K562 (cell line): Measurements from ENCODE around the gene ATAD3C. TPM values are rescaled to one million over a fixed set of nuclear protein-coding genes. Genes with fewer than 3 reads are reported as not detected.

Source experiments
- ATAC-seq: fragments of 200-7000 bp; cut with Tn5 transposase; 3 replicates; pipeline ENCODE4 v1.9.1; 2020; ENCODE audit warnings: moderate library complexity
- BruUV-seq: library from RNA; stranded (reverse); fragments of 400-500 nt; replicated peaks from 2 replicates; lab custom pipeline; 2021; lab: Mats Ljungman, UMichigan
- CTCF ChIA-PET: fragments of 300-600 bp; formaldehyde crosslinking; extraction: SDS; loops from one replicate; lab custom pipeline; 2021; ENCODE audit warnings: low intra/inter-chr PET ratio; lab: Yijun Ruan, JAX
- POLR2A ChIA-PET: fragments of 300-600, 350-650 bp; sonication (Branson Sonifier 250); formaldehyde crosslinking; extraction: SDS; loops from one replicate; lab custom pipeline; 2021; ENCODE audit warnings: antibody characterized with exemption, inconsistent platforms; lab: Yijun Ruan, JAX
- DNase-seq, 4 experiments: peaks; one replicate each; pipeline versions ENCODE4 v3.0.0 to v3.0.0-alpha.2; 2011 to 2018; ENCODE audit warnings: low spot score in 3 of 4, mixed read lengths in 3 of 4; ENCODE audit errors: extremely low read depth in 1 of 4
- FAIRE-seq: peaks from 2 replicates; lab custom pipeline; 2011; peaks lifted over from hg19 to GRCh38; lab: Jason Lieb, UNC
- H2AFZ ChIP-seq: 2 replicates; pipeline ENCODE4 v1.6.0; 2011; ENCODE audit warnings: low read depth, low read length, control low read depth, inconsistent platforms
- H3K27ac ChIP-seq: fragments of 200-600 bp; 3 replicates; pipeline ENCODE4 v1.8.0; 2011; ENCODE audit warnings: low read depth, mild to moderate bottlenecking, control low read depth, inconsistent platforms, low read length, moderate library complexity, mixed read lengths; ENCODE audit errors: extremely low read depth
- H3K27me3 ChIP-seq, 2 experiments: fragments of 300-600 bp in 1 of 2; 2 replicates in 1 of 2; 3 replicates in 1 of 2; pipeline versions ENCODE4 v1.6.0 to v1.8.0; 2011; ENCODE audit warnings: inconsistent platforms in 2 of 2, low read length in 2 of 2, mild to moderate bottlenecking in 1 of 2, mixed read lengths in 1 of 2, moderate library complexity in 1 of 2; ENCODE audit not compliant: control insufficient read depth in 2 of 2, insufficient read depth in 2 of 2
- H3K36me3 ChIP-seq: fragments of 300-600 bp; 3 replicates; pipeline ENCODE4 v1.8.0; 2011; ENCODE audit warnings: mild to moderate bottlenecking, low read length, inconsistent platforms; ENCODE audit not compliant: control insufficient read depth, insufficient read depth
- H3K4me1 ChIP-seq, 2 experiments: fragments of 200-600 bp in 1 of 2; replicated peaks in 1 of 2; 2 replicates in 1 of 2; 3 replicates in 1 of 2; pipeline versions ENCODE4 v1.5.1 to v1.8.0; 2011; ENCODE audit warnings: inconsistent platforms in 2 of 2, low read length in 2 of 2, mild to moderate bottlenecking in 1 of 2, mixed read lengths in 1 of 2, moderate library complexity in 1 of 2; ENCODE audit not compliant: control insufficient read depth in 2 of 2, insufficient read depth in 2 of 2
- H3K4me2 ChIP-seq: 2 replicates; pipeline ENCODE4 v1.6.1; 2011; ENCODE audit warnings: low read length, control low read depth, inconsistent platforms, mixed read lengths; ENCODE audit not compliant: insufficient read depth
- H3K4me3 ChIP-seq: fragments of 200-600 bp; sonication (generic), shearing (Covaris generic); 2 replicates; pipeline ENCODE4 v1.5.1; 2016; ENCODE audit warnings: control low read depth, inconsistent platforms
- H3K79me2 ChIP-seq: fragments of 200-600 bp; 3 replicates; pipeline ENCODE4 v1.8.0; 2011; ENCODE audit warnings: low read length, inconsistent platforms; ENCODE audit not compliant: control insufficient read depth, insufficient read depth
- H3K9ac ChIP-seq, 2 experiments: 2 replicates each; pipeline versions ENCODE4 v1.6.0 to v1.6.1; 2011; ENCODE audit warnings: low read depth in 2 of 2, low read length in 2 of 2, control low read depth in 1 of 2, inconsistent platforms in 1 of 2, mild to moderate bottlenecking in 1 of 2, mixed read lengths in 1 of 2; ENCODE audit not compliant: insufficient read depth in 1 of 2
- H3K9me1 ChIP-seq: one replicate; pipeline ENCODE4 v1.6.0; 2011; ENCODE audit warnings: inconsistent platforms, mild to moderate bottlenecking, low read length, moderate library complexity; ENCODE audit not compliant: control insufficient read depth, insufficient read depth
- H3K9me3 ChIP-seq: replicated peaks from 2 replicates; pipeline ENCODE4 v1.5.1; 2011; ENCODE audit warnings: low read depth, low read length, inconsistent platforms; ENCODE audit not compliant: control insufficient read depth, insufficient read depth
- H4K20me1 ChIP-seq: replicated peaks from 2 replicates; pipeline ENCODE4 v1.6.1; 2011; ENCODE audit warnings: low read length, inconsistent platforms, mixed read lengths; ENCODE audit not compliant: control insufficient read depth, insufficient read depth
- KDM4B ChIP-seq, 2 experiments: fragments of 450-650 bp in 1 of 2; sonication (generic) in 1 of 2; IDR thresholded peaks; 2 replicates each; pipeline ENCODE4 v1.6.1; 2016 to 2017; ENCODE audit warnings: borderline replicate concordance in 2 of 2, antibody characterized with exemption in 1 of 2, low read depth in 1 of 2, mild to moderate bottlenecking in 1 of 2
- LEF1 ChIP-seq: fragments of 450-650 bp; IDR thresholded peaks from 2 replicates; pipeline ENCODE4 v1.6.1; 2016; ENCODE audit warnings: mild to moderate bottlenecking
- POLR2G ChIP-seq: fragments of 200-400 bp; formaldehyde crosslinking; IDR thresholded peaks from 2 replicates; pipeline ENCODE4 v1.6.1; 2017; ENCODE audit warnings: low read depth, mild to moderate bottlenecking, antibody characterized with exemption, low read length, moderate library complexity
- RB1 ChIP-seq: fragments of 450-650 bp; IDR thresholded peaks from 2 replicates; pipeline ENCODE4 v1.6.1; 2017; ENCODE audit warnings: low read depth, mild to moderate bottlenecking
- ZNF512 ChIP-seq: IDR thresholded peaks from 2 replicates; pipeline ENCODE4 v1.6.1; 2016; ENCODE audit warnings: missing genetic modification characterization, missing compliant biosample characterization
- WGBS: fragments of 100-300 bp; shearing (Covaris generic); methylation state at CpG from one replicate; pipeline ENCODE4 v1.1.6; 2016; ENCODE audit warnings: low coverage, mixed read lengths; ENCODE audit not compliant: insufficient coverage; ENCODE audit errors: missing lambda C conversion rate; 5-methylcytosine and 5-hydroxymethylcytosine counted together
- in situ Hi-C: fragments of 300-500 bp; cut with MboI; formaldehyde crosslinking; loops from 4 replicates; pipeline ENCODE4 v1.15.0; 2018; ENCODE audit warnings: inconsistent platforms, mixed read lengths
- intact Hi-C: fragments of 100-400 bp; cut with micrococcal nuclease; formaldehyde crosslinking; loops from 2 replicates; pipeline ENCODE4 v1.14.2; 2022
- polyA plus RNA-seq, 8 experiments: library from polyadenylated mRNA; depleted of rRNA in 4 of 8; stranded (reverse) in 5 of 8; unstranded in 3 of 8; fragments of >200 nt; fragmentation: Nextera tagmentation in 2 of 8; fragmentation: Illumina TruSeq in 1 of 8; extraction: Ambion mirVana in 2 of 8; extraction: Trizol in 1 of 8; gene quantifications; 2 replicates each; pipeline versions ENCODE4 v1.2.1 to v1.2.3, GENCODE V29; 2011 to 2014; ENCODE audit warnings: inconsistent platforms in 1 of 8, missing spikeins in 1 of 8
- total RNA-seq, 7 experiments: library from RNA; depleted of rRNA in 6 of 7; stranded (reverse); fragments of >200 nt in 6 of 7; fragmentation: Illumina TruSeq in 2 of 7; extraction: Trizol in 2 of 7; gene quantifications; 2 replicates each; pipeline versions ENCODE4 v1.2.1 to v1.2.3, GENCODE V29; 2011 to 2021; ENCODE audit warnings: low replicate concordance in 1 of 7

ATAD3C gene
- total and polyA plus RNA-seq, 9 of the 15 experiments (the other 6 are each of a cell fraction or from before 2014, with no cell fraction given), result 0.03 to 0.18 TPM; not detected in 7

- TF ChIP-seq ZNF512 (no peak), KDM4B (IDR thresholded peaks at IDR 0.05; ENCODE audit: borderline replicate concordance in 2 of 2, low read depth in 1 of 2) (no peak), RB1 (peak; percentile 31; the same call in 1 of the 2 replicates)
Observed at GRCh38 chr1:1427106-1427819, 22.2 kb upstream of the ATAD3C start (continued).

- H2AFZ ChIP-seq, result 0 out of 2 replicates have a peak overlapping the region, but pooled peaks have one; percentile 4
- ATAC-seq, result no peak
- TF ChIP-seq POLR2G (0 out of 2 replicates have a peak, but pooled peaks have one; percentile 5), LEF1 (no peak)
- TF ChIP-seq, all 486 proteins: peak for 1
- intact Hi-C loops, result no loop called here
- ChIA-PET POLR2A (interaction anchor here (0.6 kb wide), 1 partner anchor 20 kb away, joined by 3 read pairs; no protein-coding TSS in a partner anchor), CTCF (no interaction called here)
- Histone ChIP-seq H3K4me1 (peaks cover 19 to 61% of the 10 kb centered on the region in 2 experiments), H3K4me3 (peak overlapping the region; percentile 51), H3K9me1 (no peaks in the 10 kb centered on the region), H3K27me3 (no peaks in the 10 kb centered on the region), H4K20me1 (no peaks in the 10 kb centered on the region), H3K79me2 (no peaks in the 10 kb centered on the region), H3K4me2 (peak overlapping the region; percentile 45; the same call in 1 of the 2 replicates), H3K9me3 (no peaks in the 10 kb centered on the region), H3K9ac (peak overlapping the region in 1 of 2 experiments; percentile 75; a peak in 2 of 4 replicates), H3K36me3 (no peaks in the 10 kb centered on the region), H3K27ac (no peak overlapping the region)
- in situ Hi-C loops, result no loop called here
- no peak for FAIRE-seq
- no peak for DNase-seq
- BruUV-seq, result no TSS peak
- 0% methylated on average over 4 of the region's 22 CpGs for WGBS
Observed at GRCh38 chr1:1427820-1428148, 21.7 kb upstream of the ATAD3C start.
